Retinal pigment epithelial cell (primary cell): ENCODE measurements around the gene NCOA3.

Experiments used
- DNase-seq: peaks from one replicate; pipeline ENCODE4 v3.0.0-alpha.2; 2010; ENCODE audit warnings: low read depth
- H3K4me3 ChIP-seq: 2 replicates; pipeline ENCODE4 v1.5.1; 2011; ENCODE audit warnings: mild to moderate bottlenecking, low read length, control low read depth, moderate library complexity
- TF ChIP-seq, protein P1 (sequence below): conservative IDR thresholded peaks from 2 replicates; pipeline ENCODE4 v1.5.1; 2011; ENCODE audit warnings: low read depth, low read length, control low read depth, inconsistent platforms

The NCOA3 gene

DNA sequence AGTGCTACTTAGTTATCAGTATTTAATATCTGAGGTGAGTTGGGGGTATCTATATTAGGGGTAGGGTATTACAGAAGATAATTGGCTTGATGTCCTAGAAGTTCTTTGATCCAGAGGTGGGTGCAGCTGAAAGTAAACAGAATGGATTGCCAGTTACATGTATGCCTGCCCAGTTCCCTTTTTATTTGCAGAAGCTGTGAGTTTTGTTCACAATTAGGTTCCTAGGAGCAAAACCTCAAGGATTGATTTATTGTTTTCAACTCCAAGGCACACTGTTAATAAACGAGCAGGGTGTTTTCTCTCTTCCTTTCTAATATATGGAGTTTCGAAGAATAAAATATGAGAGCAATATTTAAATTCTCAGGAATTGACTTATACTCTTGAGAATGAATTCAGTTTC lies 154.6 kb downstream of the NCOA3 start:
- no peak overlapping the region for H3K4me3 ChIP-seq
- TF ChIP-seq, protein P1, sequence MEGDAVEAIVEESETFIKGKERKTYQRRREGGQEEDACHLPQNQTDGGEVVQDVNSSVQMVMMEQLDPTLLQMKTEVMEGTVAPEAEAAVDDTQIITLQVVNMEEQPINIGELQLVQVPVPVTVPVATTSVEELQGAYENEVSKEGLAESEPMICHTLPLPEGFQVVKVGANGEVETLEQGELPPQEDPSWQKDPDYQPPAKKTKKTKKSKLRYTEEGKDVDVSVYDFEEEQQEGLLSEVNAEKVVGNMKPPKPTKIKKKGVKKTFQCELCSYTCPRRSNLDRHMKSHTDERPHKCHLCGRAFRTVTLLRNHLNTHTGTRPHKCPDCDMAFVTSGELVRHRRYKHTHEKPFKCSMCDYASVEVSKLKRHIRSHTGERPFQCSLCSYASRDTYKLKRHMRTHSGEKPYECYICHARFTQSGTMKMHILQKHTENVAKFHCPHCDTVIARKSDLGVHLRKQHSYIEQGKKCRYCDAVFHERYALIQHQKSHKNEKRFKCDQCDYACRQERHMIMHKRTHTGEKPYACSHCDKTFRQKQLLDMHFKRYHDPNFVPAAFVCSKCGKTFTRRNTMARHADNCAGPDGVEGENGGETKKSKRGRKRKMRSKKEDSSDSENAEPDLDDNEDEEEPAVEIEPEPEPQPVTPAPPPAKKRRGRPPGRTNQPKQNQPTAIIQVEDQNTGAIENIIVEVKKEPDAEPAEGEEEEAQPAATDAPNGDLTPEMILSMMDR: no peak
- DNase-seq: no peak

DNA sequence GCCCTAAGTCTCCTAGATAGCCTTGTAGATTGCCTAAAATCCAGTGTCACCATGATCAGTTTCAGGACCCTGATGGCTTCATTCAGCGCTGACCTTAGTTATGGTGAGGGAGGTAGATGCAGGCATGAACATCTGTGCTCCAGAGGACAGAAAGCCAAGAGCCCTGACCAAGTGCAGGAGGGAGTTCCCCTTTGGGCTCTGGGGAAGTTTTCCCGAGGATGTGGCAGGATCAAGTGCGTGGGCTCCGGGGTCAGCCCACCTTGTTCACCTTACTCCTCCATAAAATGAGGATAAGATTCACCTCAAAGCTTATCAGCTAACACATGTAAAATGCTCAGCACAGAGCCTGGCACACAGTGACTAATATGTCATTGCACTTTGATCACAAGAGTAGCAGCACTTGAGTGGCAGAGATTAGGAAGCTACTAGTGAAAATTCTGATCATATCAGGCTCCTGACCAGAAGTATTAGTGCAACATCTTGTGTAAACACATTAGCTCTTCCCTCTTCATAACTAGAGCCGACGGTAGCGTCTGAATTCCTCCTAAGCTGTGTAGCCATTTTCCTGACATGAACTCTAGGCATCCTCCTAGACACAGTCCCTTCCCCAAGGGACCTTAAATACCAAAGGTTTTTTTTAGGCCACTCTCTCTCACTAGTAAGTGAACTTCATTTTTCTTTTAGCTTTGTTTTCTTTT lies 158.4 kb downstream of the NCOA3 start:
- TF ChIP-seq, protein P1: no peak
- DNase-seq: no peak
- H3K4me3 ChIP-seq: no peak overlapping the region

DNA sequence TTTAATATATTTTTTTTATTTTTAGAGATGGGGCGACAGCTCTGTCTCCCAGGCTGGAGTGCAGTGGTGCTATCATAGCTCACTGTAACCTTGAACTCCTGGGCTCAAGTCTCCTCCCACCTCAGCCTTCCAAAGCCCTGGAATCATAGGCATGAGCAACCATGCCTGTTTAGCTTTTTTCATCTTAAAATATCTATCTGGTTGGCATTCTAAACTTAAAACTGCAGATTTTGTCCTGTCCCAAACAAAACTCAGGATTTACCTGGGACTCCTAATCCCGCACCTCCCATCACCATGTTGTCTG lies 158.9 kb downstream of the NCOA3 start:
- TF ChIP-seq, protein P1: no peak
- DNase-seq: no peak
- no peak overlapping the region for H3K4me3 ChIP-seq

DNA sequence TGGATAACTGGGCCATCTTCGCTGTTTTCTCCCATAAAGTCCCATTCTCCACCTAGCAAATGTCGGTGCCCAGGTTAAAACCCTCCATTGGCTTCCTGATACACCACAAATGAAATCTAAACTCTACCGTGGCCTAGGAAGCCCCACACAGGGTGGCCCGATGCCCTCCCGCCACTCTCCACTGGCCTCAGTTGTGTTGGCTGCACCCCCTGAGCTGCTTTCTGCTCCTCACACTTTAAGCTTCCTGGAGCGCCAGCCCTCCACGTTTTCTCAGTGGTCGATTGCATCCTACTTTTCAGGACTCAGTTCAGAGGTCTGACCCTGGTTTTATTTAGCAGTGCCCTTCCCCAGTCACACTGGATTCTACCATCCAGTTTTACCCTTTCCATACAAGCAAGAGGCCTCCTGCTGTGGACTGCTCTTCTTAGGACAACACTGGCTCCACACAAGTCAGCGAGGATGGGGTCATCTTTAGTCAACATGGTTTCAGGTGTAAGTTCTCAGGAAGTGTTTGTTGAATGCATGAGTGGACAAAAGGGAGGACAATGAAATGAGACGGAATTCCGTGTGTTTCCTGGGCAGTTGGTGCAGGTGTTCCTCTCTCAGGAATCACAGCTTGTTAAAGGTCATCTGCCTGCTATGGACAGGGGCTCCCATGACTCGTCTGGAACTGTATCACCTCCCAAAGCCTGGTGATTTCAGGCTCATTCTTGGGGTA lies 159.5 kb downstream of the NCOA3 start:
- TF ChIP-seq, protein P1: no peak
- no peak overlapping the region for H3K4me3 ChIP-seq
- DNase-seq: no peak

DNA sequence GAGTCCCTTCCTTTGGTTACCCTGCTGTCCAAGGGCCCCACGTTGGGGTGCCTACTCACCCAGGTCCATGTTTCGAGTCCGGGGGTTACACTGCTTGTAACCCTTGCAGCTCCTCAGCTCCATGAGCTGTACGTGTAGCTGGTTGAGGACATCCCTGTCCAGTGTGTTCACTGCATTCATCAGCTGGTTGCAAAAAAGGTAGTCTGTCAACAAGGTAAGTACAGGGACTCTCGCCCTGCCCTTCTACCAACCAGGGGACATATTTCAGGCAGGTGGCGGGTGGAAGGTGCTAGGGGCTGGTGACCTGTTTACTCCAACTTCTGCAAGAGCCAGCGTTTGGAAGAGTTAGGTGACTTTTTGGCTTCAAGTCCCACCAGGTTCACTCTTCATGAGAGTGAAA lies 160.0 kb downstream of the NCOA3 start:
- H3K4me3 ChIP-seq: no peak overlapping the region
- DNase-seq: no peak
- TF ChIP-seq, protein P1: no peak

DNA sequence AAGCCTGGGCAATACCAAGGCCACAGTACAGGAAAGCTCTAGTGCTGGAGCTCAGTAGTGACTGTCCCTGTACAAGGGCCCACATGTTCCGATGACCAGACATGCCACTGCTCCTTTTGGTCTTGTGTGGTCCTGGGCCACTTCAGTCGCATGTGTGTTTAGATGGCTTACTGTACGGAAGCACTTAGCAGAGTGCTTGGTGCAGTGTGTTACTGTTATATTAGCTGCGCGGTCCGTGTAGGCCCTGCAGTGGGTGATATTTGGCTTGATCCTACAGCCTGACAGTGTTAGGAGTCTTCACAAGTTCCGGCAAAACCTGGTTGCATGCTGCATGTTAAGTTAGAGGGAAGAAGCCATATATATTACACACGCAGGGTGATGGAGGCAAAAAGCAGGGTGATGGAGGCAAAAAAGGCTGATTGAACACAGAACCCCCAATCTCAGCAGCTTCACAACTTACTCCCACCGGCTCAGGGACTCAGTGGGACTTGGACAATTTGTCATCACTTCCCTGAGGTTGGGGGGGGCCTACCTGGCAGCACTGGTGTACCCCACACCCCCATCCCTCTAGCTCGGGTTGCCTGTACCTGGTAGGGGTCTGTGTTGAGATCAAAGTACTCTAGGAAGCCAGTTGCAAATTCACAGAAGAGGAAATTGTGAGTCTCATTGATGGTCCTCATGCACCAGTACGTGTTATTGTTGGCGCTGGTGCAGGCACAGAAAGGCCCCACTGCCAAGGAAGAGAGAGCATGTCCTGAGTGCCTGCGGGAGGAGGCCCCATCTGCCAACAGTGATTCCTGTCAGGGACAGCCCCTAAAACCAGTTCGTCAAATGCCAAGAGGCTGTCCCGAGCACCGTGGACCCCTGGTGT lies 161.0 kb downstream of the NCOA3 start:
- no peak for DNase-seq
- TF ChIP-seq, protein P1: no peak
- no peak overlapping the region for H3K4me3 ChIP-seq
